HG03135 (cell line): Measurements from ENCODE around the gene UBR1.
"Not testable (repeated sequence)": the region's sequence is repeated elsewhere in the genome, so short reads cannot be mapped to it uniquely, and the experiment has no call there.

Source experiments
- ATAC-seq: cut with Tn5 transposase; IDR thresholded peaks from one replicate; pipeline ENCODE4 v1.9.1; 2021; ENCODE audit warnings: mild to moderate bottlenecking, moderate library complexity; ENCODE audit not compliant: unreplicated experiment

The UBR1 gene

GRCh38 chr15:43105778-43106485, at the start of gene UBR1:
Gene UBR1 (minus strand): TSS chr15:43106038. CDS start chr15:43106022, 16 bp downstream.
- peak; percentile 90 for ATAC-seq

GRCh38 chr15:43153269-43153668, 47.4 kb upstream of the UBR1 start:
- ATAC-seq, result no peak

- no peak for ATAC-seq
Observed at GRCh38 chr15:43151688-43152087, 45.9 kb upstream of the UBR1 start.

- ATAC-seq, result no peak
Observed at GRCh38 chr15:43150191-43150929, 44.5 kb upstream of the UBR1 start.

GRCh38 chr15:43146184-43146583, 40.3 kb upstream of the UBR1 start:
- no peak for ATAC-seq

- no peak for ATAC-seq
Observed at GRCh38 chr15:43144512-43144911, 38.7 kb upstream of the UBR1 start.

GRCh38 chr15:43143203-43143941, 37.5 kb upstream of the UBR1 start:
- no peak for ATAC-seq

GRCh38 chr15:43135351-43135750, 29.5 kb upstream of the UBR1 start:
- no peak for ATAC-seq

- ATAC-seq, result peak; percentile 5
Observed at GRCh38 chr15:43134157-43134635, 28.4 kb upstream of the UBR1 start.

- peak; percentile 91 for ATAC-seq
Observed at GRCh38 chr15:43133430-43134156, 27.8 kb upstream of the UBR1 start, which contains the start of gene TMEM62. Gene TMEM62 (plus strand): TSS chr15:43133586. CDS start chr15:43133803, 217 bp downstream.

GRCh38 chr15:43132830-43133429, 27.1 kb upstream of the UBR1 start:
- ATAC-seq, result no peak

- no peak for ATAC-seq
Observed at GRCh38 chr15:43128980-43129335, 23.1 kb upstream of the UBR1 start.

GRCh38 chr15:43128174-43128979, 22.5 kb upstream of the UBR1 start:
- not testable (repeated sequence) for ATAC-seq

GRCh38 chr15:43127752-43128151, 21.9 kb upstream of the UBR1 start:
- no peak for ATAC-seq

- no peak for ATAC-seq
Observed at GRCh38 chr15:43126356-43126755, 20.5 kb upstream of the UBR1 start.

GRCh38 chr15:43125100-43125661, 19.3 kb upstream of the UBR1 start:
- ATAC-seq, result no peak

- ATAC-seq, result no peak
Observed at GRCh38 chr15:43121863-43122262, 16.0 kb upstream of the UBR1 start.

GRCh38 chr15:43118829-43119228, 13.0 kb upstream of the UBR1 start:
- ATAC-seq, result peak; percentile 53

GRCh38 chr15:43118286-43118685, 12.4 kb upstream of the UBR1 start:
- ATAC-seq, result no peak
